ENCODE measurements around the gene PNMA6A. TPM values are rescaled to one million over a fixed set of nuclear protein-coding genes. Genes with fewer than 3 reads are reported as not detected.
"Not testable (repeated sequence)": the region's sequence is repeated elsewhere in the genome, so short reads cannot be mapped to it uniquely, and the experiment has no call there.

The PNMA6A gene
- total and polyA plus RNA-seq, 9 donors = 0.80 to 12.0 (median 6.3) TPM

- H3K4me1 ChIP-seq (ENCODE audit: insufficient read depth); H3K36me3 ChIP-seq; intact Hi-C loops (cut with DNase I); H3K9me3 ChIP-seq; DNase-seq; H3K27me3 ChIP-seq; H3K27ac ChIP-seq; H3K4me3 ChIP-seq: not testable (repeated sequence)
- no CpG with 5 or more reads among the region's 9 CpGs for WGBS, 3 donors
Measured at GRCh38 chrX:153113851-153114250, 41.6 kb downstream of the PNMA6A start.

GRCh38 chrX:153117754-153118153 is 45.5 kb downstream of the PNMA6A start:
- H3K36me3 ChIP-seq; DNase-seq; H3K9me3 ChIP-seq; intact Hi-C loops (cut with DNase I); H3K27me3 ChIP-seq; H3K4me1 ChIP-seq (ENCODE audit: insufficient read depth); H3K27ac ChIP-seq; H3K4me3 ChIP-seq: not testable (repeated sequence)
- WGBS, 3 donors = no CpG with 5 or more reads among the region's 3 CpGs

GRCh38 chrX:153120230-153120629 is 48.0 kb downstream of the PNMA6A start:
- H3K27me3 ChIP-seq; H3K27ac ChIP-seq; H3K4me1 ChIP-seq (ENCODE audit: insufficient read depth); intact Hi-C loops (cut with DNase I); H3K4me3 ChIP-seq; H3K36me3 ChIP-seq; H3K9me3 ChIP-seq; DNase-seq: not testable (repeated sequence)
- no CpG with 5 or more reads among the region's 8 CpGs for WGBS, 3 donors

GRCh38 chrX:153123468-153123867 is 51.2 kb downstream of the PNMA6A start:
- intact Hi-C loops (cut with DNase I); DNase-seq; H3K27ac ChIP-seq; H3K4me3 ChIP-seq; H3K4me1 ChIP-seq (ENCODE audit: insufficient read depth); H3K36me3 ChIP-seq; H3K27me3 ChIP-seq; H3K9me3 ChIP-seq: not testable (repeated sequence)
- 76 to 95% (median 79%) methylated on average over 4 to 7 of the region's 14 CpGs for WGBS, 3 donors

Small RNA genes lying within 50 kb of the gene (small RNA-seq; reads per million reads assigned to genes)
- not detected for gene AC243428.1

Other genes starting within 250 kb of the PNMA6A start
- gene CETN2, start 241.7 kb upstream of the PNMA6A start, total RNA-seq = 10 to 100 TPM; 18.5 to 94.3 (median 48.1) TPM
- gene CETN2, start 241.7 kb upstream of the PNMA6A start, polyA plus RNA-seq = 100 to 1,000 TPM in 1 of 2 donors, 10 to 100 TPM in 1; 42.9 to 119 TPM
- 10 to 100 TPM in 6 of 7 donors, 1 to 10 TPM in 1; 5.0 to 33.8 (median 12.3) TPM for gene NSDHL, start 241.4 kb upstream of the PNMA6A start, total RNA-seq
- 10 to 100 TPM; 11.9 to 48.6 TPM for gene NSDHL, start 241.4 kb upstream of the PNMA6A start, polyA plus RNA-seq
- 10 to 100 TPM in 3 of 7 donors, 1 to 10 TPM in 4; 3.5 to 26.9 (median 10.0) TPM for gene ZNF185, start 174.4 kb upstream of the PNMA6A start, total RNA-seq
- 10 to 100 TPM in 1 of 2 donors, 1 to 10 TPM in 1; 4.7 to 28.7 TPM for gene ZNF185, start 174.4 kb upstream of the PNMA6A start, polyA plus RNA-seq
- gene PNMA5, start 78.3 kb upstream of the PNMA6A start, total RNA-seq = not detected
- gene PNMA5, start 78.3 kb upstream of the PNMA6A start, polyA plus RNA-seq = under 1 TPM in 1 of 2 donors, not detected in 1; 0.02 TPM
- gene PNMA3, start 16.0 kb upstream of the PNMA6A start, total RNA-seq = 1 to 10 TPM in 3 of 7 donors, under 1 TPM in 3, not detected in 1; 0.61 to 4.3 (median 1.3) TPM
- under 1 TPM; 0.39 to 0.63 TPM for gene PNMA3, start 16.0 kb upstream of the PNMA6A start, polyA plus RNA-seq
- not detected for gene MAGEA1, start 106.8 kb downstream of the PNMA6A start, total RNA-seq
- gene MAGEA1, start 106.8 kb downstream of the PNMA6A start, polyA plus RNA-seq = not detected
- not detected for gene PNMA6F, start 249.3 kb downstream of the PNMA6A start, total RNA-seq
- under 1 TPM in 1 of 2 donors, not detected in 1; 0.04 TPM for gene PNMA6F, start 249.3 kb downstream of the PNMA6A start, polyA plus RNA-seq